Measurements from ENCODE around the gene FAM151A.

The FAM151A gene

DNA sequence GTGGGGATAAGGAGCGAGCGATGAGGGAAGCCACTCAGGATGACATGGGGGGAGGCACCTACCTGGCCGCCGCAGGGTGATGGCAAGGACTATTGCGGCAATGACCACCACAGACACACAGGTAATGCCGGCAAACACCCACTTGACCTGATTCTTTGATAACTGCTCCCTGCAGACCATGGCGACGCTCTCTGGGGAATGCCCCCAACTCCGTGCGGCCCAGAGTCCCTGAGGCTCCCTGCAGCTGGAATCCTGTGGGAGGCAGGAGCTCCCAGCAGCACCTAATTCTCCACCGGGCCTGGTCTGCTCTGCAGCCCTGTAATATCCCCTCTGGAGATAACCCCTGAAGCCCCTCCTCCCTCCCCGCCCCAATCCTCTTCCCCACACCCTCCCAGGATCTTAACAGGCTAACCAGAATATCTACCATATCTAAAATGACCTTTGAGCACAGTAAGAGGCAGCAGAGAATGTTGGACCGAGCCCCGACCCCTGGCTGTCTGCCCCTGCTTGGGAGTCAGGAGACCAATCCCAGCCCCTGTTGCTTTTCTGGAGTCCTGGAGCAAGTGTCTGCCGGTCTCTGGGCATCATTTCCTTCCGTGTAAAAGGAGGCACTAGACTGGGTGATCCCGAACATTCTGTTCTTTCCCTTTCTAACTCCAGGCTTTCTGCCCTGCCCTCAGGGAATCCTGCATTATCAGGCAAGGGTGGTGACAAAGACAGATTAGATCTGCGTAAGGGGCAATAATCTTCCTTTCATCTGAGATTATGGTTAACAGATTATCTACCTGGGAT, at the start of gene FAM151A:
TSS of gene FAM151A (minus strand) at position 310 of the 792 bp plus-strand sequence. CDS start at position 180, 130 bp downstream.
- TF ChIP-seq, protein P1, sequence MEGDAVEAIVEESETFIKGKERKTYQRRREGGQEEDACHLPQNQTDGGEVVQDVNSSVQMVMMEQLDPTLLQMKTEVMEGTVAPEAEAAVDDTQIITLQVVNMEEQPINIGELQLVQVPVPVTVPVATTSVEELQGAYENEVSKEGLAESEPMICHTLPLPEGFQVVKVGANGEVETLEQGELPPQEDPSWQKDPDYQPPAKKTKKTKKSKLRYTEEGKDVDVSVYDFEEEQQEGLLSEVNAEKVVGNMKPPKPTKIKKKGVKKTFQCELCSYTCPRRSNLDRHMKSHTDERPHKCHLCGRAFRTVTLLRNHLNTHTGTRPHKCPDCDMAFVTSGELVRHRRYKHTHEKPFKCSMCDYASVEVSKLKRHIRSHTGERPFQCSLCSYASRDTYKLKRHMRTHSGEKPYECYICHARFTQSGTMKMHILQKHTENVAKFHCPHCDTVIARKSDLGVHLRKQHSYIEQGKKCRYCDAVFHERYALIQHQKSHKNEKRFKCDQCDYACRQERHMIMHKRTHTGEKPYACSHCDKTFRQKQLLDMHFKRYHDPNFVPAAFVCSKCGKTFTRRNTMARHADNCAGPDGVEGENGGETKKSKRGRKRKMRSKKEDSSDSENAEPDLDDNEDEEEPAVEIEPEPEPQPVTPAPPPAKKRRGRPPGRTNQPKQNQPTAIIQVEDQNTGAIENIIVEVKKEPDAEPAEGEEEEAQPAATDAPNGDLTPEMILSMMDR (IDR thresholded peaks at IDR 0.05), result no peak

GRCh38 chr1:54671985-54672608, 48.8 kb upstream of the FAM151A start:
- TF ChIP-seq, protein P1 (IDR thresholded peaks at IDR 0.05), result peak; percentile 89

- TF ChIP-seq, protein P1 (IDR thresholded peaks at IDR 0.05), result no peak
These were observed 45.2 kb upstream of the FAM151A start for GRCh38 chr1:54668567-54668966.

DNA sequence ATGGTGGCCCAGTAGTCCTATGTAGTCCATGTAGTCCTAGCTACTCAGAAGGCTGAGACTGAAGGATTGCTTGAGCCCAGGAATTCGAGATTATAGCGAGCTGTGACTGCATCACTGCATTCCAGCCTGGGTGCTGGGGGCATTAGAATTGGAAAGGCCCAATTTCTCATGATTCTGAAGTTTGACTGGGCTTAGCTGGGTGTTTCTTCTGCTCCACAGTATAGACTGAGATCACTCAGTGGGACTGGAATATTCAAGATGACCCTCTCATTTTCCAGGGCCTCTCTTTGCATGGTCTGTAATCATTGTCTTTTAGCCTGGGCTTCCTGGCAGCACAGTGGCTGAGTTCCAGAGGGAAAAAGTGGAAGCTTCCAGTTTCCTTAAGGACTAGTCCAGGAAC, 44.5 kb upstream of the FAM151A start:
- TF ChIP-seq, protein P1 (IDR thresholded peaks at IDR 0.05), result no peak

DNA sequence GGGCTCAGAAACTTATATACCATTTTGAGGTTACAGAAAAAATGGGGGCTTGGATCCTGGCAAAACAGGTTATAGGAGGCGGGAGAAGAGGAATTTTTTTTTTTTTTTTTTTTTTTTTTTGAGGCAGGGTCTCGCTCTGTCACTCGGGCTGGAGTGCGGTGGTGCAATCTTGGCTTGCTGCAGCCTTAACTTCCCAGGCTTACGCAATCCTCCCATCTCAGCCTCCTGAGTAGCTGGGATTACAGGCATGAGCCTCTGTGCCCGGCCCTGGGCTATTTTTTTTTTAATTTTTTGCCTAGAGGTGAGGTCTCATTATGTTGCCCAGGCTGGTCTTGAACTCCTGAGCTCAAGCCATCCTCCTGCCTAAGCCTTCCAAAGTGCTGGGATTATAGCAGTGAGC, 43.0 kb upstream of the FAM151A start:
- TF ChIP-seq, protein P1 (IDR thresholded peaks at IDR 0.05), result no peak

- TF ChIP-seq, protein P1 (IDR thresholded peaks at IDR 0.05), result no peak
These were observed 42.5 kb upstream of the FAM151A start for GRCh38 chr1:54665852-54666251.

DNA sequence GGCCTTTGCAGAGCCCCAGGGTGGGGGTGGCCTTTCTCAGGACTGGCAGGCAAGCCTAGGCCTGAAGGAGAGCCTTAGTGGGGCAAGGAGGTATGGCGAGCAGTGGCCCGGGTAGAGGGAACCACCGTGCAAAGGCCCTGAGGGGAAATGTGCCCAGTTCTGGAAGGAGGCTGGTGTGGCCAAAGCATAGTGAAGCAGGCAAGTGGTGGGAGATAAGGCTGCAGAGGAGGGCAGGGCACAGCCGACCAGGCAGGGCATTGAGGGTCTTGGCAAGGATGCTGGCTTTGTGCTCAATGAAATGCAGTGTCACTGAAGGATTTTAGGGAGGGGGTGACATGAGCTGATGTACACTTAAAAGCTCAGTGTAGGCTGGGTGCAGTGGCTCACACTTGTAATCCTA, 41.0 kb upstream of the FAM151A start:
- TF ChIP-seq, protein P1 (IDR thresholded peaks at IDR 0.05), result no peak

Data from LNCAP (cell line).